ENCODE data around the gene CDX1.

CDX1 gene

GRCh38 chr5:150189326-150189725 is 22.7 kb downstream of the CDX1 start:
- no peak for DNase-seq (ENCODE audit: insufficient read length, low spot score)
- FAIRE-seq, result no peak
- TF ChIP-seq CTCF (IDR thresholded peaks at IDR 0.05; ENCODE audit: insufficient read depth, missing control alignments), result no peak

- no peak for DNase-seq (ENCODE audit: insufficient read length, low spot score)
- no peak for FAIRE-seq
- TF ChIP-seq CTCF (IDR thresholded peaks at IDR 0.05; ENCODE audit: insufficient read depth, missing control alignments), result no peak
Observed at GRCh38 chr5:150189728-150190502, 23.3 kb downstream of the CDX1 start, which contains the start of gene SLC6A7. SLC6A7 (plus strand) TSS chr5:150190062; CDS start chr5:150190328, 266 bp downstream.

GRCh38 chr5:150190503-150190979 is 24.0 kb downstream of the CDX1 start:
- no peak for DNase-seq (ENCODE audit: insufficient read length, low spot score)
- TF ChIP-seq CTCF (IDR thresholded peaks at IDR 0.05; ENCODE audit: insufficient read depth, missing control alignments), result no peak
- FAIRE-seq, result no peak

- TF ChIP-seq CTCF (IDR thresholded peaks at IDR 0.05; ENCODE audit: insufficient read depth, missing control alignments), result no peak
- FAIRE-seq (no peak), DNase-seq (ENCODE audit: insufficient read length, low spot score) (no peak)
Observed at GRCh38 chr5:150190987-150191386, 24.4 kb downstream of the CDX1 start.

- FAIRE-seq (no peak), DNase-seq (ENCODE audit: insufficient read length, low spot score) (no peak)
- TF ChIP-seq CTCF (IDR thresholded peaks at IDR 0.05; ENCODE audit: insufficient read depth, missing control alignments), result no peak
Observed at GRCh38 chr5:150192462-150192861, 25.9 kb downstream of the CDX1 start.

- no peak for TF ChIP-seq CTCF (IDR thresholded peaks at IDR 0.05; ENCODE audit: insufficient read depth, missing control alignments)
- no peak for FAIRE-seq
- no peak for DNase-seq (ENCODE audit: insufficient read length, low spot score)
Observed at GRCh38 chr5:150195736-150196485, 29.3 kb downstream of the CDX1 start.

All from D721Med (cell line).